ENCODE data around the gene ACAA2.

GRCh38 chr18:49755489-49755888 lies 57.8 kb downstream of the ACAA2 start:
- TF ChIP-seq CTCF (IDR thresholded peaks at IDR 0.05) (no peak), EP300 (IDR thresholded peaks at IDR 0.05) (no peak)
